ENCODE measurements around the gene PUS1.
"Not testable (repeated sequence)": the region's sequence is repeated elsewhere in the genome, so short reads cannot be mapped to it uniquely, and the experiment has no call there.

Gene PUS1

GRCh38 chr12:131934535-131934934, 5.5 kb downstream of the PUS1 start:
- DNase-seq (ENCODE audit: low read depth), result no peak

GRCh38 chr12:131938082-131938481, 9.0 kb downstream of the PUS1 start:
- DNase-seq (ENCODE audit: low read depth), result no peak

GRCh38 chr12:131939007-131939406, 9.9 kb downstream of the PUS1 start:
- DNase-seq (ENCODE audit: low read depth), result no peak

- DNase-seq (ENCODE audit: low read depth), result no peak
Observed at GRCh38 chr12:131940141-131940547, 11.1 kb downstream of the PUS1 start.

GRCh38 chr12:131941116-131941986, 12.3 kb downstream of the PUS1 start:
- DNase-seq (ENCODE audit: low read depth), result no peak

GRCh38 chr12:131941987-131942341, 12.9 kb downstream of the PUS1 start:
- no peak for DNase-seq (ENCODE audit: low read depth)

- DNase-seq (ENCODE audit: low read depth), result no peak
Observed at GRCh38 chr12:131942671-131943070, 13.6 kb downstream of the PUS1 start.

- DNase-seq (ENCODE audit: low read depth), result no peak
Observed at GRCh38 chr12:131943389-131943788, 14.3 kb downstream of the PUS1 start.

- no peak for DNase-seq (ENCODE audit: low read depth)
Observed at GRCh38 chr12:131943876-131944275, 14.8 kb downstream of the PUS1 start.

- no peak for DNase-seq (ENCODE audit: low read depth)
Observed at GRCh38 chr12:131944601-131945251, 15.7 kb downstream of the PUS1 start.

GRCh38 chr12:131946757-131947156, 17.7 kb downstream of the PUS1 start:
- DNase-seq (ENCODE audit: low read depth), result no peak

- DNase-seq (ENCODE audit: low read depth), result no peak
Observed at GRCh38 chr12:131947482-131948027, 18.5 kb downstream of the PUS1 start.

GRCh38 chr12:131948166-131948712, 19.2 kb downstream of the PUS1 start:
- DNase-seq (ENCODE audit: low read depth), result no peak

GRCh38 chr12:131948713-131949430, 19.8 kb downstream of the PUS1 start:
- DNase-seq (ENCODE audit: low read depth), result not testable (repeated sequence)

GRCh38 chr12:131949431-131950181, 20.5 kb downstream of the PUS1 start, which contains the start of gene EP400:
Gene EP400 (plus strand): TSS chr12:131949942. CDS start chr12:131960620, 10,678 bp downstream.
- no peak for DNase-seq (ENCODE audit: low read depth)

- no peak for DNase-seq (ENCODE audit: low read depth)
Observed at GRCh38 chr12:131950182-131950913, 21.3 kb downstream of the PUS1 start.

GRCh38 chr12:131953810-131954209, 24.7 kb downstream of the PUS1 start:
- not testable (repeated sequence) for DNase-seq (ENCODE audit: low read depth)

- not testable (repeated sequence) for DNase-seq (ENCODE audit: low read depth)
Observed at GRCh38 chr12:131954460-131954859, 25.4 kb downstream of the PUS1 start.

GRCh38 chr12:131959116-131959515, 30.0 kb downstream of the PUS1 start:
- DNase-seq (ENCODE audit: low read depth), result no peak
